ENCODE results near the gene AP2A2.

Gene AP2A2

GRCh38 chr11:1000357-1001278 lies 74.9 kb downstream of the AP2A2 start:
- no peak for DNase-seq

GRCh38 chr11:1001617-1002405 lies 76.1 kb downstream of the AP2A2 start:
- DNase-seq: no peak

- no peak for DNase-seq
Measured at GRCh38 chr11:1002406-1002984, 76.8 kb downstream of the AP2A2 start.

- no peak for DNase-seq
Measured at GRCh38 chr11:1003159-1003558, 77.5 kb downstream of the AP2A2 start.

- no peak for DNase-seq
Measured at GRCh38 chr11:1005928-1006327, 80.3 kb downstream of the AP2A2 start.

- no peak for DNase-seq
Measured at GRCh38 chr11:1006762-1007161, 81.1 kb downstream of the AP2A2 start.

- DNase-seq: no peak
Measured at GRCh38 chr11:1007279-1007678, 81.6 kb downstream of the AP2A2 start.

- DNase-seq: no peak
Measured at GRCh38 chr11:1008001-1008802, 82.5 kb downstream of the AP2A2 start.

GRCh38 chr11:1008803-1009145 lies 83.1 kb downstream of the AP2A2 start:
- DNase-seq: no peak

GRCh38 chr11:1009371-1009770 lies 83.7 kb downstream of the AP2A2 start:
- no peak for DNase-seq

GRCh38 chr11:1009991-1010390 lies 84.3 kb downstream of the AP2A2 start:
- DNase-seq: no peak

- no peak for DNase-seq
Measured at GRCh38 chr11:1010551-1011319, 85.1 kb downstream of the AP2A2 start.

GRCh38 chr11:1011320-1011698 lies 85.6 kb downstream of the AP2A2 start:
- no peak for DNase-seq

- DNase-seq: no peak
Measured at GRCh38 chr11:1012291-1012690, 86.6 kb downstream of the AP2A2 start.

GRCh38 chr11:1012740-1013630 lies 87.3 kb downstream of the AP2A2 start:
- no peak for DNase-seq

GRCh38 chr11:1013631-1013935 lies 87.9 kb downstream of the AP2A2 start:
- no peak for DNase-seq

GRCh38 chr11:1014276-1014675 lies 88.6 kb downstream of the AP2A2 start:
- DNase-seq: no peak

- no peak for DNase-seq
Measured at GRCh38 chr11:1015064-1015463, 89.4 kb downstream of the AP2A2 start.

GRCh38 chr11:1015826-1016545 lies 90.3 kb downstream of the AP2A2 start:
- no peak for DNase-seq

- peak; percentile 39 for DNase-seq
Measured at GRCh38 chr11:1016610-1017126, 91.0 kb downstream of the AP2A2 start.

Data from stimulated activated CD8-positive, alpha-beta memory T cell treated with anti-CD3 and anti-CD28 coated beads, Interleukin-4, amount 100 ng/mL, for 48 hours (primary cell).